ENCODE results near the gene DOC2B. TPM values are rescaled to one million over a fixed set of nuclear protein-coding genes. Genes with fewer than 3 reads are reported as not detected.
A peak's percentile ranks its signal among the peaks of the same experiment; 100 is the strongest.
"Not testable (repeated sequence)": the region's sequence is repeated elsewhere in the genome, so short reads cannot be mapped to it uniquely, and the experiment has no call there.

DOC2B gene
- total RNA-seq, 2 donors from 2014 or later: 2.0 to 2.2 TPM

DNA sequence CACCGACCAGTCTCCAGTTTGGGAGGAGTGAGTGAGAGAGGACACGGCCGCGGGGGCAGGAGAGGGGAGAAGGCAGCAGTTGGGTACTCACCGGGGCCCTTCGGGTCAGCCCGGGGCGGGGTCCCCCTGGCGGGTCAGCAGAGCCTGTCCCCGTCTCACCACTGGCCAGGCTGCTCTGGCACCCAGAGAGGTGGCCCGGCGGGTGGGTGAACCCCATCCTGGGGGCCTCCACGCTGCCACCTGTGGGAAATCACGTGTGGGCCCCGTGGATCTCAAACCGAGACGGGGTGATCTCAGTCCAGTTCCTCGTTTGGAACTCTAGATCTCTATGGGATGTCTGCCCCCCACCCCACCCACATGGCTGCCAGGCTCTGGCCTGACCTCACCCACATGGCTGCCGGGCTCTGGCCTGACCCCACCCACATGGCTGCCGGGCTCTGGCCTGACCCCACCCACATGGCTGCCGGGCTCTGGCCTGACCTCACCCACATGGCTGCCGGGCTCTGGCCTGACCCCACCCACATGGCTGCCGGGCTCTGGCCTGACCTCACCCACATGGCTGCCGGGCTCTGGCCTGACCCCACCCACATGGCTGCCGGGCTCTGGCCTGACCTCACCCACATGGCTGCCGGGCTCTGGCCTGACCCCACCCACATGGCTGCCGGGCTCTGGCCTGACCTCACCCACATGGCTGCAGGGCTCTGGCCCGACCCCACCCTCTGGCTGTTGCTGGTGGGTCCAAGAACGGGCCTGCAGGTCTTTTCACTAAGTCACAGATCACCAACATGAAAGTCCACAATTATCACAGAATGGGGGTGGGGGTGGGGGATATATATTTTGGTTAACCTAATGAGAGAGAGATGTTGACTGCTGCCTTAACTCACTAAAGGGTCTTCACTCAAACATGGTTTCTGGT, 34.4 kb upstream of the DOC2B start:
- peak; percentile 66 for ATAC-seq
- DNase-seq: peak; percentile 23 to 63
- intact Hi-C loops (cut with DNase I, micrococcal nuclease): not testable (repeated sequence)

DNA sequence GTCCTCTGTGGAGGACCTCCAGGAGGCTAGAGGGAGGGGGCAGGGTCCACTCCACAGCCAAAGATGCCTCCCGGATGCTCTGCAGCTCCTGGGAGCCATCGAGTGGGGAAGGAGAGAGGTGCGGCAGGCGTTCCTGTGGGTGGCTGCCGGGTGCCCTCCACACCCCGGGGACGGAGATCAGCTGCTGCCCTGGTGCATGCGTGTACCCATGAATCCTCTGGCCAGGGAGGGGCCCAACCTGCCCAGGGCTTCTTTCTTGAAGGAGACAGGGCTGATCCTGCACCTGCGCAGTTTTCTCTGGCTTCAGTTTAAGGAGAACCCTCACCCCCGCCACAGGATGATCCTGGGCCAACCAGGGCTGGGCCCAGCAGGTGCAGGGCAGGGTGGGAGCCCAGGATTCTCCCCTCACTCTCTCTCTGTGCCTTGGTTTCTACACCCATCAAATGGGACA, 33.5 kb upstream of the DOC2B start:
- DNase-seq (peak in 1 of 2 donors; percentile 70), ATAC-seq (peak; percentile 65)
- intact Hi-C loops (cut with DNase I, micrococcal nuclease): no loop called here

DNA sequence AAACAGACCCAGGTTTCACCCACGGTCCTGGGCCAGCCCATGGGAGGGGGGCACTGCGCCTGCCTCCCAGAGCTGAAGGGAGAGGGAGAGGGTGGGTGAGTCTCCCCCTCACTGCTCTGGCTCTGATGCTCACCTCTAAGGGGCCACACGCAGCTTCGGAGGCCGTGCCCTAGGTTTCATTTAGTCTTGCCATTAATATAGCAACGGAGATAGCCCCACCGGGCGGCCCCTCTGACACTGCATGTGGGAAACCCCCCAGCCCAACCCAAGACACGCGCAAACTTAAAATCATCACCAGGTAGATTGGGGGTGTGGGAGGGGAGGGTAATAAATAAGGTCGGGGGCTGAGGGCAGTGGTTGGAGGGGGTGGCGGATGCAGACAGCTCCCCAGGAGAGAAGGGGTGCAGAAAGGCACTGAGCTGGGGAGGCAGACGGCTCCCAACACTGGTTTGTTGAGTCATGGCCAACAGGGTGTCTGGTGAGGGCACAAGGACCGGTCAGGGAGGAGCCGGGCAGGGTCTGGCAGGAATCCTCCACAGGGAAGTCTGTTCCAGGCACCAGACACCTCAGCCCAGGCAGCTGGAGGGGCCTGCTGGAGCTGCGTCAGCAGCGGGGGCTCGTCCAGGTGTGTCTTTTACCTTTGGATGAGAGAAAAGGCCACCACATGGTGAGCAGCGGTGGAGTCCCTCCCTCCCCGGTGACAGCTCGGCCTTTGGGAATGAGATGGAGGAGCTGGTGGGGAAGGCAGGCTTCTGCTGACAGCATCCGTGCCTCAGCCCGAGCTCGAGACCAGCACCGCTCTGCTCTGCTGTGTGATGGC, 32.0 kb upstream of the DOC2B start:
- peak in 1 of 2 donors; percentile 16 for DNase-seq
- intact Hi-C loops (cut with DNase I, micrococcal nuclease): no loop called here
- no peak for ATAC-seq

DNA sequence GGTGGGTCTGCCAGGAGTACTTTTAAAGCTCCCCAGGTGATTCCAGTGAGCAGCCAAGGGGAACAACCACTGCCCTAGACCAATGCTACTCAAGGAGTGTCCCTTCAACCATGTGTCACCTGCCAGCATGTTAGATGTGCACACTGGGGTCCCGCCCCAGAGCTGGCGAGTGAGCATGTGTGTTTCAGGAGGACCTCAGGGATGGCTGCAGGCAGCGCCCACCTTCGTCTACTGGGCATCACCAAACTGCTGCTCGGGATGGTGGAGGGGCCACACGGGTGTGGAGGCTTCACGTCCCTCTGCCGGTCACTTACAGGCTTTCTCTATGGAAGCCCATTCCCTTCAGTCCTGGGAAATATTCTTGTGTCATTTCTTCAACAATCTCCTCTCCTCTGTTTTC, 29.0 kb upstream of the DOC2B start:
- DNase-seq: no peak
- no peak for ATAC-seq

DNA sequence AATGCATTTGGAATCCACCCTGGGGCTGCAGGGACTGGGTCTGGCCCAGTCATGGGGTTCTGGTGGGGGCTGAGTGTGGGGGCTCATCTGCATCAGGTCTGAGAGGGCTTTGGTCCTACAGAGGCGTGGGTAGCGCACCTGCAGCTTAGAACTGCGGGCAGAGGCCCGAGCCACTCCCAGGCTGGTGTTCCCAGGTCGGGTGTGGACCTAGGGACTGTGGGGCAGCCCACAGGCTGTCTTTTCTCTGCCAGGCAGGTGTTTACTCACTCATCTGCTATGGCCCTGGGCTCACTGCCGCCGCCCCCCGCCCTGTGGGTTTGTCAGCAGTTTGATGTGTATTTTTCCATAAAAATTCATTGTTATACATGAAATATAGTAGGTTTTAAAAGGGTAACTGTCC, 27.0 kb upstream of the DOC2B start:
- peak; percentile 91 for ATAC-seq
- intact Hi-C loops (cut with DNase I, micrococcal nuclease): no loop called here

More for the DNA sequence above, 29.0 kb upstream of the DOC2B start:
- intact Hi-C loops (cut with DNase I, micrococcal nuclease): no loop called here

DNA sequence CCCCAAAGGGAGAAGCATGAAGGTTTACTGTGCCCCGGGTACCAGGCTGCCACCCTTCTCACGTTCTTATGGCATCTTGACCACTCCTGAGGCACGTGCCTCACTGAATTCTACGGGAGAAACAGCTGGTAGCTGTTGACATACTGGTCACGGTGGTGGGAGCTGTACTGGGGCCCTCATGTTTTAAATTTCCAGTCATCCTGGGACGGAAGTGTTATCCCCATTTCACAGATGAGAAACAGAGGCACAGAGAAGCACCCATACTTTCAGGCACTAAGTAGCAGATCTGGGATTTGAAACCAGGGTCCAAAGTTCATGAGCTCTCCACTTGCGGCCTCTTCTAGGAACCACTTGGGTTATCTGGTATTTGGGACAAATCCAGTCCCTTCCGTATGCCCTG, 26.3 kb upstream of the DOC2B start:
- DNase-seq (no peak), ATAC-seq (peak; percentile 6)
- intact Hi-C loops (cut with DNase I, micrococcal nuclease): no loop called here

More for the DNA sequence above, 27.0 kb upstream of the DOC2B start:
- peak in 1 of 2 donors; percentile 44 for DNase-seq

DNA sequence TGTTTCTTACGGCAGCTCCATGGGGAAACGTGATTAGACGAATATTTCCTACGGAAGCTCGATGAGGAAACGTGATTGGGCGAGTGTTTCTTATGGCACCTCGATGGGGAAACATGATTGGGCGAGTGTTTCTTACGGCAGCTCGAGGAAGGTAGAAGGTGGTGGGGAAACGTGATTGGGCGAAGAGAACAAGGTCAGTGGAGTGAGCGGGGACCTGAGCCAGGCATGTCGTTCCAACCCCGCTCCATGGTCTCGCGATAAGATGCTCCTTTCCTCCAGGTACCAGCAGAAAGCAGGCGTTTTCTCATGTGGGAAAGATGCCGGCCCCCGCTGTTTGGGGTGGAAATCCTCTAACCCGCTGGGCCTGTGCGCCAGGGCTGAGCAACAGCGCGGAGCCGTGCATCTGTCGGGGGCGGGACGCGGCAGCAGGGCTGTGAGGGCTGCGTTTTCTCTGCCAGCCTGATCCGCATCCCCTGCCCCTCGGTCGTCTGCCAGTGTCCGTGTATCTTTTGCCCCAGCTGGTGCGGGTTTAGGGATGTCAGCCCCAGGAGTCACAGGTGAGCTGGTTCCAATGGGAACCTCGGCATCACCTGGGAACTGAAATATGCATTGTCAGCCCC, 25.6 kb upstream of the DOC2B start:
- intact Hi-C loops (cut with DNase I, micrococcal nuclease): no loop called here
- ATAC-seq (no peak), DNase-seq (no peak)

DNA sequence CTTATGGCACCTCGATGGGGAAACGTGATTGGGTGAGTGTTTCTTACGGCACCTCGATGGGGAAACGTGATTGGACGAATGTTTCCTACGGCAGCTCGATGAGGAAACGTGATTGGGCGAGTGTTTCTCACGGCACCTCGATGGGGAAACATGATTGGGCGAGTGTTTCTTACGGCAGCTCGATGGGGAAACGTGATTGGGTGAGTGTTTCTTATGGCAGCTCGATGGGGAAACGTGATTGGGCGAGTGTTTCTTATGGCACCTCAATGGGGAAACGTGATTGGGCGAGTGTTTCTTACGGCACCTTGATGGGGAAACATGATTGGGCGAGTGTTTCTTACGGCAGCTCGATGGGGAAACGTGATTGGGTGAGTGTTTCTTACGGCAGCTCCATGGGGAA, 25.0 kb upstream of the DOC2B start:
- DNase-seq; ATAC-seq; intact Hi-C loops (cut with DNase I, micrococcal nuclease): not testable (repeated sequence)

DNA sequence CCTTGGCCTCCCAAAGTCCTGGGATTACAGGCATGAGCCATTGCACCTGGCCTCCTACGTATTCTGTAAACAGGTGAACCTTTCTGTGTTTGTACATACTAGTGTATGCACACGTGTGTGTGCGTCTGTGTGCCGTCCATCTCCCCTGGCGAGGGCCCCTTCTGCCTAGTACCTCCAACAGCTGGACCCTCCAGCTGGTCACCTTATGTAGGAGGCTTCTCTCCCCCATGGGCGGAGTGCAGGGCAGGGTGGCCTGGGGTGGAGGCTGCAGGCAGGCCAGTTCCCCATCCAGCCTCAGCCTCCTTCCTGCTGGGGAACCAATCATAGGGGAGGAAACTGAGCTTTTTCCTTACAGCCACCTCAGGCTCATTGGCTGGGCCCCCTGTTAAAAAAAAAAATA, 24.4 kb upstream of the DOC2B start:
- intact Hi-C loops (cut with DNase I, micrococcal nuclease): no loop called here
- DNase-seq (no peak), ATAC-seq (no peak)

DNA sequence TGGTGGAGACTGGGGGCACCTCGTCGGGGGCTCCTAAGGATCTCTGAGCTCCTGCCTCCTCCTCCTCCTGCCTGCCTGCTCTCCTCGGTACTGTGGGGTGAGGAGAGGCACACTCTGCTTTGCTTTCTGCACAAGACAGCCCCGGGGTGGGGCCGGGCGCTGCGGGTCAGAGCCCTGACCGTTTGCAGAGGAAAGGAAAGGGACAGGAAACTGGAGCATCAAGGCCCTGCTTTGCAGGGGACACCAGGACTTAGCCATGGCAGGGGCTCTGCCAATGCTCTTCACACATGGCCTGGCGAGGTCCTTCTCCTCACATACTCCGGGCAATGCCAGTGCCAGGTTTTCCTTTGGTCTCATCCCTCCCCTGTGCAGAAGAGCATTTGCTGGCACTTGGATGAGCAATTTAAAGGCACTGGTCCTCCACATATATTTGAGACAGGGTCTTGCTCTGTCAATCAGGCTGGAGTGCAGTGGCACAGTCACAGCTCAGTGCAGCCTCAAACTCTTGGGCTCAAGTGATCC, 23.8 kb upstream of the DOC2B start:
- intact Hi-C loops (cut with DNase I, micrococcal nuclease): no loop called here
- ATAC-seq (no peak), DNase-seq (no peak)

DNA sequence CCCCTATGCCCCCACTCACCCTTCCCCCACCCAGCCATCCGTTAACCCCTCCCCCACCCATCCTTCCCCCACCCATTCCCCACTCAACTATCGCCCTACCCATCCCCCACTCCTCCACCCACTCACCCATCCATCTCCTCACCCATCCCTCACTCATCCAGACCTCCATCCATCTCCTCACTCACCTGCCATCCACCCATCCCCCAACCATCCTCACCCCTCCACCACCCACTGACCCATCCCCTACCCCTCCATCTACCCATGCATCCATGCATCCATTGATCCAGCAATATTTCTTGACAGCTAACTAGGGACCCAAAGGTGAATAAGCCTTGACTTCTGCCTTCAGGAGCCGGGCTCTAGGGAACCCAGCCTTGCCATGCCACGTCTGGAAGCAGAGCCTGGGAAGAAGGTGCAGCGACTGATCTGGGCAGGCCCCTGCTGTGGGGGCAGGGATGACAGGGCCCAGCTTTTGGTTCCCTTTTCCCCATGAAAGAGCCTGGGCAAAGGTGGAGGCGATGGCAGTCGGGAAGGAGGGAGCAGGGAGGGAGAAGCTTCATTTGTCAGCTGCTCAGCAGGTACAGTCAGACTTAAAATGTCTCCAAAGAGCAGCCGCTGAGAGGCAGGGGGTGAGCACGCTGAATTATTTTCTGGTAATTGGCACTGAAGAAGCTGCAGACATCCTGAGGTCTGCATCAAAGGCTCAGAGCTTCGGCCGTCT, 23.1 kb upstream of the DOC2B start:
- intact Hi-C loops (cut with DNase I, micrococcal nuclease): no loop called here
- DNase-seq: no peak
- no peak for ATAC-seq

DNA sequence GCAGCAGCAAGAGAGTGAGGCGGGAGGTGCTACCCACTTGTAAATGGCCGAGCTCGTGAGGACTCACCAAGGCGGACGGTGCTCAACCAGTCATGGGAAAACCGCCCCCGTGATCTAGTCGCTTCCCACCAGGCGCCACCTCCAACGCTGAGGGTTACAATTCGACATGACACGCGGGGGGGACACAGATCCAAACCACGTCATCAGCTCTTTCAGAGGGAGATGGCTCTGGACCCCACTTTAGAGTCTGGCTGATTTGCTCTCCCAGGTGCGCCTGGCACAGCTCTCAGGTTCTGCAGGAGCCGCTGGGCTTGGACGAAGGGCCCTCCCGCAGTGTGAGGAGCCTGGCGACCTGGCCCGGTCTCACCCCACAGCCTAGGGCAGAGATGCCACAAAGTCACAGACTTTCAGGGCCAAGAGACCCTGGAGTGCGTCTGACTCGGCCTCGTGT, 21.1 kb upstream of the DOC2B start:
- DNase-seq (no peak), ATAC-seq (no peak)
- intact Hi-C loops (cut with DNase I, micrococcal nuclease): no loop called here

DNA sequence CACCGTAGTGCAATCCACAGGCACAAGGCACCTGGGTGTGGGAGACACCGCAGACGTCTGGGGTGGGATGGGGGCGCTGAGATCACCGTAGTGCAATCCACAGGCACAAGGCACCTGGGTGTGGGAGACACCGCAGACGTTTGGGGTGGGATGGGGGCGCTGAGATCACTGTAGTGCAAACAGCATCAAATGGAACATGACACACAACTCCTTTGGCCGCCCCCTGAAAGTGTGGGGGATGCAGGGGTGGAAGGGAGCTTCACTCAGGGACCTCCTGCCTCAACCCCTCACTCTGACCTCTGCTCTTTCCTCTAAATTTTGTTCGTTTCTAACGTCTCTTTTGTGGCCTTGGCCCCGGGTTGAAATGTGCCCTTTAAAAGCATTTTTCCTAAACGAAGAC, 20.3 kb upstream of the DOC2B start:
- intact Hi-C loops (cut with DNase I, micrococcal nuclease); DNase-seq; ATAC-seq: not testable (repeated sequence)

DNA sequence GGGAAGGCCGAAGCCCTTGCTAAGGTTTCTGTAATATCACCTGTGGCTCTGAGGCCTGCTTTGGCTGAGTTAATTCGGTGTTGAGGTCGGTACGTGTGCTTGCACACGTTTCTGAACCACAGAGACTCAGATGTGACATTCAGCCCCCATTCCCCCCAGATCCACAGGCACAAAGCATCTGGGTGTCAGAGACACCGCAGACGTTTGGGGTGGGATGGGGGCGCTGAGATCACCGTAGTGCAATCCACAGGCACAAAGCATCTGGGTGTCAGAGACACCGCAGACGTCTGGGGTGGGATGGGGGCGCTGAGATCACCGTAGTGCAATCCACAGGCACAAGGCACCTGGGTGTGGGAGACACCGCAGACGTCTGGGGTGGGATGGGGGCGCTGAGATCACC, 19.8 kb upstream of the DOC2B start:
- ATAC-seq; DNase-seq; intact Hi-C loops (cut with DNase I, micrococcal nuclease): not testable (repeated sequence)

DNA sequence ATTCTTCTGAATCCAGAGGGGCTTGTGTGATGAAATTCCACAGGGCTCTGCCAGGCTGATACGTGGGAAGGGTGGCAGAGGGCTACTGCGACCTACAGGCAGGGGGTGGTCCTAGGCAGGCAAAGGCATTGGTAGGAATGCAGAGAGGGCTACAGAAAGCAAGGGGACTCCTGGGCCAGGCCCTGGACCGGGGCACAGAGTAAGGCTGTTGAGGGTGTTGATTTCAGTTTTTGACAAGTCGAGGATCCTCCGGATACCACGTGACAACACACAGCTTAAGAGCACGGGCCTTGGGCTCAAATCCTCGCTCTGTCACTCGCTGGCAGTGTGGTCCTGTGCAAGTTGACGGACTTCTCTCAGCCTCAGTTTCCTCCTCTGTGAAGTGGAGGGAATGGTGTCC, 19.1 kb upstream of the DOC2B start:
- intact Hi-C loops (cut with DNase I, micrococcal nuclease): no loop called here
- ATAC-seq: peak; percentile 5
- DNase-seq: no peak

DNA sequence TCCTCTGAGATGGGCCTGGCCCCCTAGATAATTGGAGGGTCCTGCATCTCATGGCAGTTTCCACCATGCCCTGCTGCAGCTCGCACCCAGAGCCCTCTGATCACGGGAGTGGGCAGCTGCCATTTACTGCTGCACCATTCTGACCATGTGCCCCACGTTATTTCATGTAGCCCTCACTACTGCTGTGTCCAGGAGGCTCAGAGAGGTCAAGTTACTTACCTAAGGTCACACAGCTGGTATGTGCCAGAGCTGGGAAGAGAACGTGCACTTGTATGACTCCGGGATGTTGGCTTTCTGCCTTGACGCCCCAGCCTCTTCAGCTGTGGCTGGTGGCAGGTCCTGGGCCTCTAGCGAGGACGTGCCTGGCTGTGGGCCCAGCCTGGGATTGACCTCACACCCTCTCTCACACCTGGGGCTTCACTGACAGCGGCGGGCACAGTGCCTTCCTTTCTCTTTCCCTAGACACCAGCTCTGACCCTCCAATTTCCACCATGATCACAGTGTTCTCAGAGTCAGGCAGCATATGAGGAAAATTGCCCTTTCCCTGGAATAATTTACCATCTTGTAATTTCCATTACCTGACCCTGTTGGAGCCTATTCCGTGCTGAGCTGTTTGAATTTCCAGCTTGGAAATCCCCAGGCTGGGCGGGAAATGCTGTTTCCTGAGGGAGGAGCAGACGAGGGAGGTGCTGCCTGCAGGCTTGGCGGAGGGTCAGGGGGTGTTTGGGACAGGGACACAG, 18.5 kb upstream of the DOC2B start:
- intact Hi-C loops (cut with DNase I, micrococcal nuclease): no loop called here
- no peak for DNase-seq
- ATAC-seq: peak; percentile 54

DNA sequence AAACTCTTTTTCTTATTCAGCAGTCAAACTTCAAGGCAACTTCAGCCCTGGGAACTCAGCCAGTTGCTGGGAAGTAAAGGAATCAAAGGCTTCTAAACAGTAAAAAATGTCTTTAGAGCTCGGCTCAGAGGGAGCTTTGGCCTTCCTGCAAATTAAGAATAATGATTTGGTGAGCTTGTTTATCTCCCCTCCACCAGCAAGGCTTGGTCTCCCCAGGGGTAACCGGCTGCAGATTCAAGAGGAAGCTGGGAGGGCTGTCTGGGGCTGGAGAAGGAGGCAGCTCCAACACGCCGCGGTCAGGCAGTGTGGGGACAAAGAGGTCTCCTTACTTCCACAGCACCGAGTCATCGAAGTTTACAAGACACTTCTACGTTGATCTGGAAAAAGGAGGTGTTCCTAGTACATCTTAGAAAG, 17.7 kb upstream of the DOC2B start:
- no peak for ATAC-seq
- no peak for DNase-seq
- intact Hi-C loops (cut with DNase I, micrococcal nuclease): no loop called here

DNA sequence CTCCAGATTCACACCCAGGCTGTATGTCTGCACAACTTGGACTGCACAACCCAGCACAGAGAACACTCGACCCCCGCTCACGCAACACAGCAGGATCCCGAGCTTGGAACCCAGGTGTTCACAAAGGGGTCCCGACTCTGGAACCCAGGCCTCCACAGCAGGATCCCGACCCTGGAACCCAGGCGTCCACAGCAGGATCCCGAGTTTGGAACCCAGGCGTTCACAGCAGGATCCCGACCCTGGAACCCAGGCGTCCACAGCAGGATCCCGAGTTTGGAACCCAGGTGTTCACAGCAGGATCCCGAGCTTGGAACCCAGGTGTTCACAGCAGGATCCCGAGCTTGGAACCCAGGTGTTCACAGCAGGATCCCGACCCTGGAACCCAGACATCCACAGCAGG, 16.8 kb upstream of the DOC2B start:
- DNase-seq; ATAC-seq; intact Hi-C loops (cut with DNase I, micrococcal nuclease): not testable (repeated sequence)
